Measurements from ENCODE around the gene EMC10. TPM values are rescaled to one million over a fixed set of nuclear protein-coding genes. Genes with fewer than 3 reads are reported as not detected.
A peak's percentile ranks its signal among the peaks of the same experiment; 100 is the strongest.

EMC10 gene
- total RNA-seq, 1 donor from 2014 or later = 98.8 TPM

GRCh38 chr19:50505856-50506611, 29.7 kb downstream of the EMC10 start:
- TF ChIP-seq CTCF (IDR thresholded peaks at IDR 0.05; ENCODE audit: partially characterized antibody, unreplicated experiment) = no peak
- H3K4me3 Mint-ChIP-seq (ENCODE audit: unreplicated experiment) = no peak overlapping the region
- peaks cover 10% of the 10 kb centered on the region for H3K9me3 Mint-ChIP-seq (ENCODE audit: unreplicated experiment)
- no peak for DNase-seq
- no peaks in the 10 kb centered on the region for H3K36me3 Mint-ChIP-seq (ENCODE audit: unreplicated experiment)
- H3K27me3 Mint-ChIP-seq (ENCODE audit: unreplicated experiment) = peaks cover 13% of the 10 kb centered on the region
- peaks cover 10% of the 10 kb centered on the region for H3K4me1 Mint-ChIP-seq (ENCODE audit: low read depth, unreplicated experiment)
- no peak overlapping the region for H3K27ac Mint-ChIP-seq (ENCODE audit: unreplicated experiment)

- H3K27me3 Mint-ChIP-seq (ENCODE audit: unreplicated experiment) = peaks cover 18% of the 10 kb centered on the region
- peaks cover 10% of the 10 kb centered on the region for H3K4me1 Mint-ChIP-seq (ENCODE audit: low read depth, unreplicated experiment)
- H3K27ac Mint-ChIP-seq (ENCODE audit: unreplicated experiment) = no peak overlapping the region
- DNase-seq = no peak
- H3K4me3 Mint-ChIP-seq (ENCODE audit: unreplicated experiment) = no peak overlapping the region
- H3K36me3 Mint-ChIP-seq (ENCODE audit: unreplicated experiment) = no peaks in the 10 kb centered on the region
- peaks cover 14% of the 10 kb centered on the region for H3K9me3 Mint-ChIP-seq (ENCODE audit: unreplicated experiment)
- no peak for TF ChIP-seq CTCF (IDR thresholded peaks at IDR 0.05; ENCODE audit: partially characterized antibody, unreplicated experiment)
Observed at GRCh38 chr19:50506700-50507099, 30.4 kb downstream of the EMC10 start.

- DNase-seq = no peak
- Mint-ChIP-seq H3K36me3 (ENCODE audit: unreplicated experiment) (no peaks in the 10 kb centered on the region), H3K27me3 (ENCODE audit: unreplicated experiment) (peaks cover 20% of the 10 kb centered on the region), H3K27ac (ENCODE audit: unreplicated experiment) (no peak overlapping the region), H3K9me3 (ENCODE audit: unreplicated experiment) (peaks cover 15% of the 10 kb centered on the region), H3K4me1 (ENCODE audit: low read depth, unreplicated experiment) (peaks cover 10% of the 10 kb centered on the region), H3K4me3 (ENCODE audit: unreplicated experiment) (no peak overlapping the region)
- no peak for TF ChIP-seq CTCF (IDR thresholded peaks at IDR 0.05; ENCODE audit: partially characterized antibody, unreplicated experiment)
Observed at GRCh38 chr19:50507376-50507775, 31.1 kb downstream of the EMC10 start.

- TF ChIP-seq CTCF (IDR thresholded peaks at IDR 0.05; ENCODE audit: partially characterized antibody, unreplicated experiment) = no peak
- H3K27ac Mint-ChIP-seq (ENCODE audit: unreplicated experiment) = peak overlapping the region; percentile 59
- H3K36me3 Mint-ChIP-seq (ENCODE audit: unreplicated experiment) = no peaks in the 10 kb centered on the region
- no peak for DNase-seq
- peak overlapping the region; percentile 22 for H3K4me3 Mint-ChIP-seq (ENCODE audit: unreplicated experiment)
- peaks cover 12% of the 10 kb centered on the region for H3K4me1 Mint-ChIP-seq (ENCODE audit: low read depth, unreplicated experiment)
- peaks cover 15% of the 10 kb centered on the region for H3K9me3 Mint-ChIP-seq (ENCODE audit: unreplicated experiment)
- peaks cover 22% of the 10 kb centered on the region for H3K27me3 Mint-ChIP-seq (ENCODE audit: unreplicated experiment)
Observed at GRCh38 chr19:50508843-50509190, 32.5 kb downstream of the EMC10 start.

GRCh38 chr19:50509366-50509765, 33.1 kb downstream of the EMC10 start:
- peaks cover 15% of the 10 kb centered on the region for H3K4me1 Mint-ChIP-seq (ENCODE audit: low read depth, unreplicated experiment)
- H3K4me3 Mint-ChIP-seq (ENCODE audit: unreplicated experiment) = peak overlapping the region; percentile 59
- no peaks in the 10 kb centered on the region for H3K36me3 Mint-ChIP-seq (ENCODE audit: unreplicated experiment)
- peaks cover 24% of the 10 kb centered on the region for H3K27me3 Mint-ChIP-seq (ENCODE audit: unreplicated experiment)
- peak overlapping the region; percentile 43 for H3K27ac Mint-ChIP-seq (ENCODE audit: unreplicated experiment)
- DNase-seq = no peak
- peaks cover 15% of the 10 kb centered on the region for H3K9me3 Mint-ChIP-seq (ENCODE audit: unreplicated experiment)
- TF ChIP-seq CTCF (IDR thresholded peaks at IDR 0.05; ENCODE audit: partially characterized antibody, unreplicated experiment) = no peak

Measured in glutamatergic neuron (in vitro differentiated cells).